Astrocyte (in vitro differentiated cells and primary cell): Measurements from ENCODE around the gene C10orf105. TPM values are rescaled to one million over a fixed set of nuclear protein-coding genes. Genes with fewer than 3 reads are reported as not detected.

Experiments used
- DNase-seq: peaks from one replicate; pipeline ENCODE4 v3.0.0-alpha.2; 2010; ENCODE audit warnings: low read depth
- FAIRE-seq: peaks from 2 replicates; lab custom pipeline; 2011; peaks lifted over from hg19 to GRCh38; lab: Jason Lieb, UNC
- H2AFZ ChIP-seq: 2 replicates; pipeline ENCODE4 v1.6.0; 2012; ENCODE audit warnings: low read depth, low read length, inconsistent platforms
- H3K27ac ChIP-seq: 2 replicates; pipeline ENCODE4 v1.5.1; 2011; ENCODE audit warnings: low read depth, low read length, inconsistent platforms
- H3K27me3 ChIP-seq: 2 replicates; pipeline ENCODE4 v1.6.0; 2011; ENCODE audit warnings: low read length, inconsistent platforms; ENCODE audit not compliant: insufficient read depth
- H3K36me3 ChIP-seq: 2 replicates; pipeline ENCODE4 v1.5.1; 2011; ENCODE audit warnings: low read length, inconsistent platforms; ENCODE audit not compliant: insufficient read depth
- H3K4me1 ChIP-seq: 2 replicates; pipeline ENCODE4 v1.5.1; 2011; ENCODE audit warnings: low read length, inconsistent platforms; ENCODE audit not compliant: insufficient read depth
- H3K4me2 ChIP-seq: 2 replicates; pipeline ENCODE4 v1.6.0; 2012; ENCODE audit warnings: low read length, inconsistent platforms
- H3K4me3 ChIP-seq: 2 replicates; pipeline ENCODE4 v1.5.1; 2011; ENCODE audit warnings: low read depth, mild to moderate bottlenecking, low read length, inconsistent platforms; ENCODE audit not compliant: insufficient read depth
- H3K79me2 ChIP-seq: 2 replicates; pipeline ENCODE4 v1.6.0; 2012; ENCODE audit warnings: mild to moderate bottlenecking, low read length, inconsistent platforms; ENCODE audit not compliant: insufficient read depth
- H3K9ac ChIP-seq: 2 replicates; pipeline ENCODE4 v1.6.0; 2012; ENCODE audit warnings: mild to moderate bottlenecking, low read length, inconsistent platforms
- H3K9me3 ChIP-seq: 2 replicates; pipeline ENCODE4 v1.5.1; 2012; ENCODE audit warnings: low read depth, mild to moderate bottlenecking, low read length, inconsistent platforms; ENCODE audit not compliant: insufficient read depth
- H4K20me1 ChIP-seq: 2 replicates; pipeline ENCODE4 v1.6.0; 2012; ENCODE audit warnings: low read length, inconsistent platforms; ENCODE audit not compliant: insufficient read depth
- H3K27ac Mint-ChIP-seq: one replicate; pipeline ENCODE4 v1.8.0; 2021; ENCODE audit warnings: mild to moderate bottlenecking, mixed read lengths; ENCODE audit not compliant: unreplicated experiment
- H3K27me3 Mint-ChIP-seq: one replicate; pipeline ENCODE4 v1.8.0; 2021; ENCODE audit warnings: low read depth, mixed read lengths; ENCODE audit not compliant: unreplicated experiment
- H3K36me3 Mint-ChIP-seq: one replicate; pipeline ENCODE4 v1.8.0; 2021; ENCODE audit warnings: low read depth, mixed read lengths; ENCODE audit not compliant: unreplicated experiment
- H3K4me1 Mint-ChIP-seq: one replicate; pipeline ENCODE4 v1.8.0; 2021; ENCODE audit warnings: low read depth, mixed read lengths; ENCODE audit not compliant: unreplicated experiment
- H3K4me3 Mint-ChIP-seq: one replicate; pipeline ENCODE4 v1.8.0; 2021; ENCODE audit warnings: mild to moderate bottlenecking, moderate library complexity, mixed read lengths; ENCODE audit not compliant: unreplicated experiment
- H3K9me3 Mint-ChIP-seq: one replicate; pipeline ENCODE4 v1.8.0; 2021; ENCODE audit warnings: mild to moderate bottlenecking, mixed read lengths; ENCODE audit not compliant: unreplicated experiment
- CTCF ChIP-seq: IDR thresholded peaks from 2 replicates; pipeline ENCODE4 v1.5.1; 2011; ENCODE audit warnings: low read depth, mild to moderate bottlenecking, inconsistent platforms, low read length, moderate library complexity; ENCODE audit not compliant: insufficient read depth
- EZH2 ChIP-seq: IDR thresholded peaks from 2 replicates; pipeline ENCODE4 v1.6.1; 2012; ENCODE audit warnings: mild to moderate bottlenecking, low read length, inconsistent platforms; ENCODE audit not compliant: insufficient read depth
- total RNA-seq: library from RNA; stranded (reverse); gene quantifications from 2 replicates; pipeline ENCODE4 v1.2.1, GENCODE V29; 2021

Gene C10orf105
- total RNA-seq, 1 donor from 2014 or later = not detected

- H4K20me1 ChIP-seq = no peaks in the 10 kb centered on the region
- peaks cover 4% of the 10 kb centered on the region for H3K4me1 Mint-ChIP-seq
- no peak overlapping the region for H3K4me3 ChIP-seq
- H3K9me3 ChIP-seq = no peaks in the 10 kb centered on the region
- peaks cover 56% of the 10 kb centered on the region for H3K27me3 Mint-ChIP-seq
- no peak overlapping the region for H3K9ac ChIP-seq
- no peaks in the 10 kb centered on the region for H3K79me2 ChIP-seq
- no peaks in the 10 kb centered on the region for H3K36me3 ChIP-seq
- no peak overlapping the region for H2AFZ ChIP-seq
- peaks cover 16% of the 10 kb centered on the region for H3K27me3 ChIP-seq
- H3K4me1 ChIP-seq = peaks cover 3% of the 10 kb centered on the region
- peaks cover 4% of the 10 kb centered on the region for H3K9me3 Mint-ChIP-seq
- no peak overlapping the region for H3K4me2 ChIP-seq
- no peak overlapping the region for H3K27ac Mint-ChIP-seq
- TF ChIP-seq CTCF (no peak), EZH2 (no peak)
- H3K36me3 Mint-ChIP-seq = no peaks in the 10 kb centered on the region
- no peak for DNase-seq
- no peak for FAIRE-seq
- H3K27ac ChIP-seq = no peak overlapping the region
- H3K4me3 Mint-ChIP-seq = no peak overlapping the region
Observed at GRCh38 chr10:71754562-71754961, 35.0 kb upstream of the C10orf105 start.

DNA sequence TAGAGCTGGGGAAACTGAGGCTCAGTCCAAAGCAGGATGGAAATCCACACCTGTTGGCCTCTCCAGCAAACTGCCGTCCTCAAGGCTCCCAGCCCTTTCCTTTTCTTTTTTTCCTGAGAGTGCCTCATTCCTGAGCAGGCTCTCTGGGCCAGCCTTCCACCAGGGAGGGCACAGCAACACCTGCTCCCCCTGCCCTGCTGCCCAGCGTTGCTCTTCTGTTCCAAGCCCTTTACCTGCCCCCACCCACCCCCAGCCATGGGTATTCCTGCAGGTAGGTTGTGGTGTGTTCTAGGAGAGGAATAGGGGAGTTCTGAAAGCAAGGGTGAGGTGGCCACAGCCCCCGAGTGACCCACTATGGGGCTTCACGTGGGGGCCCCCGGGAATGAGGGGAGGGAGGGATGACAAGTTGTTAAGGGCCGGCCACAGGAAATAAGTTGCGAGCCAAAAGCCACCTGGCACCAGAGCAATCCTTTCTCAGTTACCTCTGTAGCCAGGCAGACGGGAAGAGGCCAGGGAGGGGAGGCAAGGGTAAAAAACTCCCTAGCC lies 34.5 kb upstream of the C10orf105 start:
- Histone ChIP-seq H3K4me2 (no peak overlapping the region), H3K36me3 (no peaks in the 10 kb centered on the region), H3K4me3 (no peak overlapping the region), H3K9ac (no peak overlapping the region), H3K27ac (no peak overlapping the region), H2AFZ (no peak overlapping the region), H3K9me3 (no peaks in the 10 kb centered on the region), H3K79me2 (no peaks in the 10 kb centered on the region), H3K27me3 (peaks cover 16% of the 10 kb centered on the region), H3K4me1 (peaks cover 3% of the 10 kb centered on the region), H4K20me1 (no peaks in the 10 kb centered on the region)
- H3K9me3 Mint-ChIP-seq = peaks cover 1% of the 10 kb centered on the region
- no peak for DNase-seq
- TF ChIP-seq EZH2 = no peak
- TF ChIP-seq CTCF = no peak
- no peak for FAIRE-seq
- H3K27me3 Mint-ChIP-seq = peaks cover 58% of the 10 kb centered on the region
- peaks cover 4% of the 10 kb centered on the region for H3K4me1 Mint-ChIP-seq
- no peak overlapping the region for H3K27ac Mint-ChIP-seq
- no peaks in the 10 kb centered on the region for H3K36me3 Mint-ChIP-seq
- H3K4me3 Mint-ChIP-seq = no peak overlapping the region
